Pancreas (tissue), 10 donors: ENCODE data around the gene CD1D. TPM values are rescaled to one million over a fixed set of nuclear protein-coding genes. Genes with fewer than 3 reads are reported as not detected.

Source experiments
- ATAC-seq, 4 donors: fragments of 200-7000 bp; cut with Tn5 transposase; one replicate each; pipeline versions ENCODE4 v1.8.0 to v1.9.1; 2020; ENCODE audit warnings: mild to moderate bottlenecking in 4 of 4, moderate library complexity in 4 of 4
- DNase-seq, 6 donors: peaks; one replicate each; pipeline ENCODE4 v3.0.0-alpha.2; 2020
- FAIRE-seq: peaks from 2 replicates; lab custom pipeline; 2012; peaks lifted over from hg19 to GRCh38; lab: Jason Lieb, UNC
- H3K27ac ChIP-seq, 4 donors: fragments of 200-600 bp; sonication (generic); 1 replicate in 3 of 4; 2 replicates in 1 of 4; pipeline versions ENCODE4 v1.5.0 to v1.8.0; 2020
- H3K27me3 ChIP-seq, 4 donors: fragments of 200-600 bp; one replicate each; pipeline ENCODE4 v1.8.0; 2021
- H3K36me3 ChIP-seq, 3 donors: fragments of 200-600 bp; sonication (generic) in 1 of 3; one replicate each; pipeline versions ENCODE4 v1.5.0 to v1.8.0; 2020 to 2021
- H3K4me1 ChIP-seq, 3 donors: fragments of 200-600 bp; one replicate each; pipeline ENCODE4 v1.8.0; 2021
- H3K4me3 ChIP-seq, 4 donors: fragments of 200-600 bp; sonication (generic) in 2 of 4; one replicate each; pipeline versions ENCODE4 v1.5.0 to v1.8.0; 2020 to 2021
- H3K9me3 ChIP-seq, 4 donors: fragments of 200-600 bp; one replicate each; pipeline ENCODE4 v1.8.0; 2021
- WGBS, 2 donors: extraction: QIAGEN DNeasy Blood & Tissue Kit; methylation state at CpG; one replicate each; pipeline ENCODE4 v1.1.7; 2013; 5-methylcytosine and 5-hydroxymethylcytosine counted together
- intact Hi-C, 3 donors: fragments of 100-400 bp; cut with DNase I; formaldehyde crosslinking; loops; one replicate each; pipeline versions ENCODE4 v1.11.1 to v1.14.2; 2022
- polyA plus RNA-seq, 2 donors: library from polyadenylated mRNA; stranded (reverse); fragments of 200-250 nt; gene quantifications; one replicate each; pipeline ENCODE4 v1.2.3, GENCODE V29; 2013
- total RNA-seq, 6 donors: library from RNA; stranded (reverse); fragmentation: NEBNext Ultra II Directional in 4 of 6; extraction: Animal tissue kit (Norgen Biotek cat#: 25700) in 4 of 6; gene quantifications; one replicate each; pipeline versions ENCODE4 v1.2.1 to v1.2.4, GENCODE V29; 2021 to 2023
- TF ChIP-seq, protein P1 (sequence below), 4 donors: fragments of 200-600 bp; sonication (generic) in 3 of 4; IDR thresholded peaks; one replicate each; pipeline versions ENCODE4 v1.5.0 to v1.8.0; 2021; ENCODE audit warnings: antibody characterized with exemption in 4 of 4
- donor health status: healthy with polysubstance abuse.
- donor health status: DM: no; HTN: no; CAD: no; lungs with moderate emphysema.
- donor health status: DM: no; HTN: no; CAD: no.
- donor health status: control.
- donor health status: control.
- donor health status: Bipolar disorder and iron deficiency.
- donor health status: DM: yes; HTN: yes; CAD: no.
- donor health status: DM: no; HTN: no; CAD: no.
- donor health status: DM: no; HTN: no; CAD: no.
- donor health status: DM: yes; HTN: yes; CAD: no.

CD1D gene
- total and polyA plus RNA-seq, 8 donors, result 0.08 to 1.3 (median 0.69) TPM

DNA sequence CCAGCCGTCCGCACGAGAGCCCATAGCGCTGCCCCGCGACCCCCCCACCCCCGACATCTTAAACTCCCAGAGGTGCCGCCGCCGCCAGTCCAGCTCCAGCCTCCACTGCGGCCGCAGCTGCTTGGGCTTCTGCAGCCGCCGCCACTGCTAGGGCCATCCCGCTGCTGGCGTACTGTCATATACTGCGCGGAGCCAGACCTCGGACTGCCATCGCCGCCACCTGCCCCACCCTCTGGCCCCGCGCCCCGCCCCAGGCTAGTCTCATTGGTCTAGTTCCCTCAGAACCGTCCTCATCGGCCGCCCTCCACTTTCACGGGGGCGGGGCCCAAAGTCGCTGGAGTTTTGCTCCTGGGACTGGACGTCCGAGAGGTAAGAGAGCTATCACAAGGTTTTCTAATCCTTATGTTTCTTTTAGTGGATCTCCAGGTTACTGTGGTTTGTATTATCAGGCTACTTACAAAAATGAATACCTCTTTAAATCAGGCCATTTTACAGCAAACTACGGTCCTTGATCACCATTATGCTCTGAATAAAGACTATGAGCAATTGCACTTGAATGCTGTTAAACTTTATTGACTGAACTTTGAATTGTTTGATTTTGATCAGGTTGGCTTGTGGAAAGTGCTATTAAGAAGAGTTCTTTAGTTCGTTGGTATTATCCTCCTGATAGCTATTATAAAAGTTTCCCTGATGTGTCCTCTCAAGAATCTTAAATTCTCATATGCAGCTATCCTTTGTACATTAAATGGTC is 2.8 kb upstream of the CD1D start:
- peaks cover 0 to 3% (median 0%) of the 10 kb centered on the region in 4 donors for H3K27me3 ChIP-seq
- ATAC-seq (peak; percentile 97 to 99 (median 98)), FAIRE-seq (no peak), DNase-seq (peak; percentile 81 to 95 (median 88))
- H3K9me3 ChIP-seq, result no peaks in the 10 kb centered on the region
- H3K36me3 ChIP-seq, result no peaks in the 10 kb centered on the region
- intact Hi-C loops, result no loop called here
- TF ChIP-seq, protein P1, sequence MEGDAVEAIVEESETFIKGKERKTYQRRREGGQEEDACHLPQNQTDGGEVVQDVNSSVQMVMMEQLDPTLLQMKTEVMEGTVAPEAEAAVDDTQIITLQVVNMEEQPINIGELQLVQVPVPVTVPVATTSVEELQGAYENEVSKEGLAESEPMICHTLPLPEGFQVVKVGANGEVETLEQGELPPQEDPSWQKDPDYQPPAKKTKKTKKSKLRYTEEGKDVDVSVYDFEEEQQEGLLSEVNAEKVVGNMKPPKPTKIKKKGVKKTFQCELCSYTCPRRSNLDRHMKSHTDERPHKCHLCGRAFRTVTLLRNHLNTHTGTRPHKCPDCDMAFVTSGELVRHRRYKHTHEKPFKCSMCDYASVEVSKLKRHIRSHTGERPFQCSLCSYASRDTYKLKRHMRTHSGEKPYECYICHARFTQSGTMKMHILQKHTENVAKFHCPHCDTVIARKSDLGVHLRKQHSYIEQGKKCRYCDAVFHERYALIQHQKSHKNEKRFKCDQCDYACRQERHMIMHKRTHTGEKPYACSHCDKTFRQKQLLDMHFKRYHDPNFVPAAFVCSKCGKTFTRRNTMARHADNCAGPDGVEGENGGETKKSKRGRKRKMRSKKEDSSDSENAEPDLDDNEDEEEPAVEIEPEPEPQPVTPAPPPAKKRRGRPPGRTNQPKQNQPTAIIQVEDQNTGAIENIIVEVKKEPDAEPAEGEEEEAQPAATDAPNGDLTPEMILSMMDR (IDR thresholded peaks at IDR 0.05), result no peak
- WGBS, 2 donors, result 3 to 8% methylated on average over 32 to 34 of the region's 34 CpGs
- peak overlapping the region in 3 of 4 donors; percentile 1 to 36 (median 19) for H3K4me3 ChIP-seq
- peaks cover 0 to 7% (median 0%) of the 10 kb centered on the region in 3 donors for H3K4me1 ChIP-seq
- no peak overlapping the region for H3K27ac ChIP-seq

DNA sequence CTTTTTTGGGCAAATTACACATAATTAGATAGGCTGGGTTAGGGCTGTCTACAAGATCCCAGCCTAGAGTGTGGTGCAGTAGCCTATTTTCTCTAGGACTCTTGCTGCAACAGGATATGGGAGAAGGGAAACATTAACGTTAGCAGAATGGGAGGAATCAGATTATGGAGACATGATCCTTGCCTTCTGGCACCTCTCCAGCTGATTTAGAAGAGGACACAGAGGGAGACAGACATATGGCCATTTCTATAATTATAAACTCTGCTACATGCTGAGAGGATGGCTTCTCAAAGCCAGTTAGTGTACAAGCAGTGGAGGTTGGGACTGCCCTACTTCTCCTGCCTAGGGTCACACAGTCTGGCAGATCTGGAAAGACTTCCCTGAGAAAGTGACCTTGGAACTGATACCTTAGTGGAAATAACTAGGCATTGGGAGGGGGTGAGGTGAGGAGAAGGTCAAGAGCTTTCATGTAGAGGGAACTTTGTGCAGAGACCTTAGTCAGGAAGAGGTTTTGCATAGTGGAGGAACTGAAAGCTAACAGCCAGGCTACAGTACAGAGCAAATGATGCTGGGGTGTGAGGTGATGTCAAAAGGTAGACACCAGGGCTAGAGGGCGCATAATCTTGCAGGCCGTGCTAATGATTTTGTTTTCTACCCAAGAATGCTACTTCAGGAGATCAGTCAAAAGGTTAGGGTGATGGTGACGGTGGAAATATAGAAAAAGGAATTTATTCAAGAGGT is 1.2 kb upstream of the CD1D start:
- peaks cover 0 to 9% (median 0%) of the 10 kb centered on the region in 4 donors for H3K27me3 ChIP-seq
- no peak for DNase-seq
- intact Hi-C loops, result no loop called here

DNA sequence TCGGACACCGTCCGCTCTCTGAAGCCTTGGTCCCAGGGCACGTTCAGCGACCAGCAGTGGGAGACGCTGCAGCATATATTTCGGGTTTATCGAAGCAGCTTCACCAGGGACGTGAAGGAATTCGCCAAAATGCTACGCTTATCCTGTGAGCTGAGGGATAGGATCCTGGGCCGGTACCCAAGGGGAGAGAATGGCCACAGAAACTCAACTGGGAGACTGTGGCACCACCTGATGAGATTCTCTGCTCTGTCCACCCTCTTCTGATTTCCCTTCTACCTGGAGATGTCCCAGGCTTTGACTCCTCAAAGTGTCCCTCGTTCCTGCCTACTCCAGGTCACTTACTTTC is 855 bp downstream of the CD1D start:
- Histone ChIP-seq H3K4me3 (peak overlapping the region; percentile 19 to 48 (median 29)), H3K4me1 (peaks cover 0 to 7% (median 0%) of the 10 kb centered on the region in 3 donors), H3K36me3 (no peaks in the 10 kb centered on the region), H3K9me3 (no peaks in the 10 kb centered on the region), H3K27ac (no peak overlapping the region), H3K27me3 (peaks cover 0 to 9% (median 0%) of the 10 kb centered on the region in 4 donors)
- DNase-seq, result no peak
- TF ChIP-seq, protein P1 (IDR thresholded peaks at IDR 0.05), result no peak
- no peak for FAIRE-seq
- WGBS, 2 donors, result 15 to 17% methylated on average over 13 of the region's 13 CpGs
- ATAC-seq, result no peak
- intact Hi-C loops, result no loop called here

More for the DNA sequence above, 1.2 kb upstream of the CD1D start:
- Histone ChIP-seq H3K36me3 (no peaks in the 10 kb centered on the region), H3K27ac (no peak overlapping the region), H3K4me1 (peaks cover 0 to 7% (median 0%) of the 10 kb centered on the region in 3 donors), H3K9me3 (no peaks in the 10 kb centered on the region), H3K4me3 (no peak overlapping the region)
- ATAC-seq (no peak), FAIRE-seq (no peak)
- 60 to 80% methylated on average over 4 of the region's 4 CpGs for whole genome bisulfite sequencing, 2 donors
- TF ChIP-seq, protein P1 (IDR thresholded peaks at IDR 0.05), result no peak

DNA sequence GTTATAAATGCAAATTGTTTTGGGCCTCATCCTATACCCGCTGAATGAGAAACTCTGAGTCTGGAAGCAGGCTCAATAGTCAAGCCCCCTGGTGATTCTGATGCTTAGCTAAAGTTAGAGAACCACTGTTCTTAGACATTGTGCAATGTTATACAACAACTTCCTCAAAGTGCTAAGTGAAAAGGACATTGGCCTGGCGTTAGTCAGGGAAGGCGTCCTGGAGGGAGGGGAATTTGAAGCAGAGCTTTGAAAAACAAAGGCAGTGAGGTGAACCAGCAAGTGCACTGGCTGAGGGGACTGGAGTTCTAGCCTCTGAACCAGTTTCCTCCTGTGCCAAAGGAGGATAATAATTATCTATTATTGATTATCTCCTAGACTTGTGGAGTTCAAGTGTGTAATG is 5.1 kb downstream of the CD1D start:
- ATAC-seq (peak; percentile 19 to 70 (median 45)), FAIRE-seq (no peak), DNase-seq (no peak)
- 34 to 42% methylated on average over 3 of the region's 3 CpGs for WGBS, 2 donors
- intact Hi-C loops, result no loop called here
- TF ChIP-seq, protein P1 (IDR thresholded peaks at IDR 0.05), result no peak
- H3K27ac ChIP-seq, result no peak overlapping the region
- no peaks in the 10 kb centered on the region for H3K4me1 ChIP-seq
- peaks cover 0 to 9% (median 0%) of the 10 kb centered on the region in 4 donors for H3K27me3 ChIP-seq
- H3K4me3 ChIP-seq, result no peak overlapping the region
- H3K36me3 ChIP-seq, result no peaks in the 10 kb centered on the region
- H3K9me3 ChIP-seq, result no peaks in the 10 kb centered on the region
